Amniotic epithelial cell (primary cell): ENCODE data around the gene PCSK1.

ENCODE experiments used
- DNase-seq: peaks from one replicate; pipeline ENCODE4 v3.0.0-alpha.2; 2010; ENCODE audit warnings: low read depth

Gene PCSK1

DNA sequence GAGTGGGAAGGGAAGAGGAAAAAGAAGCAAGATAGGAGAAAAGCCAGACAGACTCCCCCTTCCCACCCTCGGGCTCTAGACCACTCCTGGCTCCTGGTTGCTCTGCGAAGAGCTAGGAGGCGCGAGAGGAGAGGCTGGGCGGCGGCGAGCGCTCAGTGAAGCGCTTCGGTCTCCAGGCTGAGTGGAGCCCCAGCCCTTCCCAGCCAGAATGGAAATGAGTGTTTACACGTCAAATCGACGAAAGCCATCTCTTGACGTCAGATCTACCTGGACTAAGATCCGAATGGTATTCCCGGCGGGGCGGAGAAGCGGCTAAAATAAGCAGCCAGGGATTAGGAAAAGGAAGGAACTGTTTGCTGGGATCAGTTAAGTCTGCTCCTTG is at the start of gene PCSK1:
Gene PCSK1, minus strand, starts transcription at position 183 of the 382 bp plus-strand sequence. CDS start 206 bp downstream, outside the sequence.
- DNase-seq: no peak

DNA sequence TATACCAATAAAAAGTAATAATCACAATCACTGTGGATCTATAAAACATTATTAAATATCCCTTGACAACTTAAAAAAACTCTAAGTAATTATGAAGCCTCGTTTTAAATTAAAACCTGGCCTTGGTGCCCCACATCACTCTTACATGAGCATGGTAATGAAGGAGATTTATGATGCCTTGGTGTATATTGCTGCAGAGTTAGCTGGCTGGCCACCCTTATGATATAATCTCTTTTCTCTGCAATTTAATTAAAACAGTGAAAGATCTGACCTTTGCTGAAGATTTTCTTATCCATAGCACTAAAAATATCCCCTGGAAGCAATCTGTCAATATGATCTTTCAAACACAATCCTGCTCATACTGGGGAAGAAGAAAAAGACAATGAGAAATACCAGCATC is 48.8 kb upstream of the PCSK1 start:
- no peak for DNase-seq

DNA sequence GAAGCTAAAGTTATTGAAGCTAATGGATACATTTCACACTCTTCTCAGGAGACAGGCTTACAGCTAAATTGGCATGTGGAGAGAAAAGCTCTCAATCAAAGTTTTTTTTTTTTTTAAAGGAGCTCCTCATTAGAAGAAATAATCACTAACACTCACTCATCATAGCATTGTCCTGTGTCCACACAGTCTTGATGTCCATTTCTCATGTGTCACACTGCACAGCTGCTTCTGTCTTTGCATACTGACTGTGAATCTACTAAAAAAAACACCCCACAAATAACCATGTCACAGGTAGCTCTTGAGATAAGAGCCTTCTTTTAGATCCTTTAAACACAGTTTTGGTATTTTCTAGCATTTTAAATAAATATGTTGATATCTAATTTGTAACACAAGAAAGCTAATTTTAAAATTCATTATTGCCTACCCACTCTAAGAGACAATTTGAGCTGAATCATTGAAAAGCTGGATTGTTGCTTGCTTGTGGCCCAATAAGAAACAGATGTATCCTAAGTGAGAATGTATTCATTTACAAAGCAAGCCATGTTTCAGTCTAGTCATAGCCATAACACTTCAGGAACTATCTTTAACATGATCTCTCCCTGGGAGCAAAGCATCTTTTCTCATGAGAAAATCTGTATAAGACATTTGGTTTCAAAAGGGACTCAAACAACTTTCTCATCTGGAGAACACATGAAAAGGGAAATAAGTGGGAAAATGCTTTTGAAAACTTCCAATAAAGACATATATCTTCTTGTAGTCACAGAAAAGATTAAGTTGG is 48.1 kb upstream of the PCSK1 start:
- no peak for DNase-seq

DNA sequence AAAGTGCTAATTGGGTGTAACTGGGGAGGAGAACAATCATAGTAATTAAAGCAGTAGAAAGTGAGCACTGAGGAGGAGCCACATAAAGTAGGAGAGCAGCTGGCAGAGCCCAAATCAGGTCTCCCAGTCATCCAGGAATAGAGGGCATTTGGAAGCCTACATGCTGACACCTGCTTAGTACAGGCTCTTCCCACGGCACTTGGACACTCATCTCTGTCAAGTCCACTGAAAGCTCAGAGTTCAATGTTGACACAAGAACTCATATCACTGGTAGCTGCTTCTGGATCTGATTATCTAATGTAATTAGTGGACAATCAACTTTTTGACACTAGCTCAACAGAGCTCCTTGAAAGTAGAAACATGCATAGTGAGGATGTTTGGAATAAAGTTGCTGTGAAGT is 45.9 kb upstream of the PCSK1 start:
- no peak for DNase-seq

DNA sequence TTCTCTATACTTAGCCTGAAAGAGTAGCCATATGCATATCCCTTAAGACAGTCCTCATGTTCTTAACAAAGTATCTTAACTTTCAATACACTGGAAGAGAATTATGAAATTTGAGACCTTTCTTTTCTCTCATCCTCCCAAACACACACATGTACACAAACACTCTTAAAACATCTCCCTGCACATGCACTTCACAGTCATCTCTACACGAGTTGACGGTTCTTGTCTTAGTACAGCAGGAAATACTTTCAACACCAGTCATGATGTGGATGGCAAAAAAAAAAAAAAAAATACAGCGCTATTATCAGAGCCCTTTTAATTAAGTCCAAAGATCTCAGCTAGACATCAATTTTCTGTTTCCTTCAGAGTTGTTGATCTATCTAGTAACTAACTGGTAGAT is 43.6 kb upstream of the PCSK1 start:
- DNase-seq: peak; percentile 39

DNA sequence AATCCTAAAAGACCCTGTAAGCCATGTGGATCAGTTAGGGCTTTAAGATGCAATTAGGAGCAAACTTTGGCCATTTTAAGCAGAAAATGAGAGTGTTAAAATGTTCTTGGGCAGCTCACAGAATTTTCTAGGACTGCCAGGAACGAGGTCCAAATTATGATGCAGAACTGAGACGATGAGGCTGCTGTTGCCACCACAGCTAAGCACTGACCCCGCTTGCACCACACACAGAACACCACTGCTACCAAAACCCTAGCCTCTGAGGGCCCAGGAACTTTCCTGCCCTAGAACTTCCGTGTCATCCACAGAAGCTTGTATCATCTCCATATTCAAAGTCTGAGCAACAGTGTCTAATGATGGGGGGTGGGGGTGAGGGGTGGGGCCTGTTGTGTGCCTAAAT is 41.0 kb upstream of the PCSK1 start:
- DNase-seq: no peak

DNA sequence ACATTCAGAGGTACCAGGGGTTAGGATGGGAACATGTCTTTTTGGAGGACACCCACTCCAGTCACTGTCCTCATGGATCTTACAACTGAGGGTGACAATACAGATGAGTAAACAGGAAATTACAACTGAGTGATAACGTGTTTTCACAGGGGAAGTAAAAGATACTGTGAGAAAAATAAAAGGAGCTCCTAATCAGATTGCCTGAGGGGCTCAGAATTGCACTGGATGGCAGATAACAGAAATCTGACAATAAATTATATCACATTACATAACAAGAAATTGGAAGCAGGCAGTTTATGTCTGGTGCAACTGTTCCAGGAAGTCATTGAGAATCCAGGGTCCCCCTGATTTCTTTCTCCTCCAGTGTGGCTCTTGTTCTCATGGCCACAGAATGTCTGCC is 40.1 kb upstream of the PCSK1 start:
- DNase-seq: no peak

DNA sequence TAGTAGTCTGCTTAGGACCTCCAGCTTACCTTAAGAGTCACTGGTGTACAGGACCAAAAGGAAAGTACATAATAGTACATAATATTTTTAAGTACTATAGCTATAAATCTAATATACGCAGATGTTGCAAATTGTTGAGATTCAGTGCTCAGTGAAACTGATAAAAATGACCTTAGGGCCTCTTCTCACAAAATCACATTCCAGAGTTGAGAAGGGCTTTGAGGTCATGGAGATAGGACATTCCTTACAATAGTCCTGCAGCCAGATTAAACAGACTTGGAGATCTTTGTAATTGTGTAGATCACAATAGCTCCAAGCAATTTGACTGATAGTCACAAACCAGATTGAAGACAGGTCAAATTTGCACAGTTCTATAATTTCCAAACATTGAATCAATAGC is 37.7 kb upstream of the PCSK1 start:
- DNase-seq: no peak

DNA sequence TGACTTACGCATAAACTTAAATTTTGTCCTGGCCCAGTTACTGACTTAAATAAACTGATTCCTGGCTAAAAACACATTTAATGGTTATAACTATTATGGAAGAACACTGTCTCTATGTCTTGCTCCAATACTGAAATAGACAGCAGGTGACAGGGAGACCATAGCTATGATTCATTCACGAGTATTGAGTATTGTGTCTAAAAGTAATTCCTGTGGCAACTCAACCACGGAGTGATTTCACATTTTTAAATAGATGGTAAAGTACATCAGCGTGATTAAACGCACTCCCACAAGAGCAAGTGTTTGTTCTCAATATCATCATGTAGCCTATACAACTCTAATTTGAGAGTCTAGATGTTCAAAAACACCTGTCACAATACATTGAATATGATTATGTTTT is 35.9 kb upstream of the PCSK1 start:
- DNase-seq: no peak

DNA sequence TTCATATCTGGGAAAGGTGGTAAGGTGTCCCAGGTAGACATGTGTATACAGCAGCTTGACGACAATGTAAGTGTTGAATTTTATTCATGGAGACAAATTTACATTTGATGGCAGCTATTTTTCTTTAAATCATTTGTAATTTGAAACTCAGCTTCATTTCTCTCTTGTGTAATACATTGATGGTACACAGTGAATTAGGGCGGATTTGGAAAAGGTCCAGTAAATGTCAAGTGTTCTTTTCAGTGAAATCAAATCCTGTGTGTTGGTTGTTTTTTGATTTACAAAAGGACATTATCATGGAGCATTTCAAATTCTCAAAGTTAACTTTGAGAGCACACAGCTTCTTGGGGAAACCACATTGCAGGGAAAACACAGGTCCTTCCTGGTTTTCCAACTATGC is 30.0 kb upstream of the PCSK1 start:
- no peak for DNase-seq

DNA sequence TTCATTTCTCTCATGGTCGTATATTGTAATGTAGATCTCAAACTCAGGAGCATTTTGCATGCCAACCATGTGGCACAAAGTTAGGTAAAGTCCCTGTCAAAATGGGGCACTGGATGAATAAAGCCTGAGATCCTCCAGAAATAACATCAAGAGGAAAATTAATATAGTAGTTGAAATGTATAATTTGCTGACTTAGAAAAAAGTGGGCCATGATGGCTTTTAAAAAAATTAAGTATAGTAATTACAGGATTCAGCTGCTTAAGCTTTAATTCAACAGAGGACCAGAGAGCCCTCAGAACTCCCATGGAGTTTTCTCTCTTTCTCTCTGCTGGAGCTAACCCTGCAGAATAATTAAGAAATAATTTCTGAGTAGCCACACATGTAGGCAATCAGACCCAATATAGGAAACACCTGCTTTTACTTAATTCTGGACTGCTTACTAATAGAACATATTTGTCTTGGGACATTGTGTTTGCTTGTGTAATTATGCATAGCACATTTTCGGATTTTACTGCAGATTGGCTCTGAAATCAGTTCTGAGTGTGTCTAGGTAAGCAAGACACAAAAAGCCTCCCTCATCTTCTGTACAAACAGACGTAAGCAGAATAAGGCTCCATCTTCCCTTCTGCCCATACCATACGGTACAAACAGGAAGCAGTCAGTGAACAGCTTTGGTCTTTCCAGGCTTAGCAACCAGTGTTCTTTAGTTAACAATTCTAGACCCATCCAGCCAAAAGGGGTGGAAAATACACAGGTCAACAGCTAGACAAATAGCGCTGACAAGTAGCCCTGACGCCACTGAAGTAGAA is 26.5 kb upstream of the PCSK1 start:
- no peak for DNase-seq

DNA sequence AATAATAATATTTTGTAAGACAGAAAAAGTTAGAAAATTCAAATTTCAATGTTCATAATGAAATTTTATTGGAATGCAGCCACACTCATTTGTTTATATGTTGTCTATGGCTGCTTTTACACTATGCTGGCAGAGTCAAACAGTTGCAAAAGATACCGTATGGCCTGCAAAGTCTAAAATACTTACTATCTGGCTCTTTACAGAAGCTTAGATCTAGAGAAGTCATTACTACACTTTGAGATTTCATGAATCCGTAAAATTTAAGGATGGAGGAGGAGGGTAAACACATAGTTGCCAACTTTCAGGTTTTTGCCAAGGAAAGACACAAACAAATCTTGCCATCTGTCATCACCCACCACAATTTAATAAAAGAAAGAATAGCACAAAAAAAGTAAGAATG is 25.1 kb upstream of the PCSK1 start:
- no peak for DNase-seq

DNA sequence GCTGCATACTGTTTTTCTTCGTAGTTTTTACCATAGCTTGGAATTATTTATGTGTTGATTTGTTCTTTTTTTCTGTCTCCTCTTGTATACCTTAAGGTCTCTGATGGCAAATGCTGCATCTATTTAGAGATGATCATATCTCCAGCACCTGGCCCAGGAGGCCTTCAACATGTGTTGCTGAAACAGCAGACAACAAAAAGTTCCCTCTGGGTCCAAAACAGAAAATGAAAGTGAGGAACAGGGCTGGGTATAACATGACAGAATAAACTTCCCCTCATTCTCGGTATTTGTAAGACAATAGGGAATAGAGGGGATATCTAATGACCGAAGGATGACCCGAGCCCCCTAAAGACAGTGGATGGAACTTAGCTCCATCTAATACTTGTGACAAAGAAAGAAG is 22.7 kb upstream of the PCSK1 start:
- DNase-seq: no peak

DNA sequence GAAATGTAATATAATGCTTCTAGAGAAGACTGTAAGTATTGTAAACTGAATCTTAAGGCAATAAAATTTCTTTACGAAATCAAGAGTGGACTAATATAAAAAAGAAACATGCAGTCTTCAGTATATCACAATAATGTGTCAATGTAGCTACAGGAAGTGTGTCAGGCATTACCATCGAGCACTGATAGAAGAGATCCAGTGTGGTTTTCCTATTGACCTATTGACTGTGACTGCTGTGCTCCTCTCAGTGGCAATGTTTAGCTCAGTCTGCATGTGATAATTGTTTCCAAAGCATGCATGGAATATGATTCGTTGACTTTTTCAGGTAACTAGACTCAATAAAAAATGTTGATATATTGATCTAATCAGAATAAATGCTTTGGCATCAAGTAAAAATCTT is 20.3 kb upstream of the PCSK1 start:
- DNase-seq: no peak

DNA sequence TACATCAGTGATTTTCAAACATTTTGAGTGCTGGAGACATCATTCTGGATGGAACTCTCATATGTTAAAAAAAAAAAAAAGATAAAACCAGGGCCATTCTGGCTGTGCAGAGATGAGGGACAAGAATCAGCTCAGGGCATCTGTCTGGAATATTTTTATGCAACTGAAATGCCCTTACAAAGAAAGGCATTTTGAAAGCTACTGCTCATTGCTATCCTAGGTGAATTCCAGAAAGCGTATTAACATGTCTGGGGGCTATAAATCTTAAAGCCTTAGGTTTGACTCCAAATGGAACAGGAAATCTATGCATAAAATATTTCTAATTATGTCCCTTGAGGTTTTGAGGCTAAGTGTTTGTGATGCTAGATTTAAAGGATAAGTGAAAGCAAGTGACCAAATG is 14.9 kb upstream of the PCSK1 start:
- no peak for DNase-seq

DNA sequence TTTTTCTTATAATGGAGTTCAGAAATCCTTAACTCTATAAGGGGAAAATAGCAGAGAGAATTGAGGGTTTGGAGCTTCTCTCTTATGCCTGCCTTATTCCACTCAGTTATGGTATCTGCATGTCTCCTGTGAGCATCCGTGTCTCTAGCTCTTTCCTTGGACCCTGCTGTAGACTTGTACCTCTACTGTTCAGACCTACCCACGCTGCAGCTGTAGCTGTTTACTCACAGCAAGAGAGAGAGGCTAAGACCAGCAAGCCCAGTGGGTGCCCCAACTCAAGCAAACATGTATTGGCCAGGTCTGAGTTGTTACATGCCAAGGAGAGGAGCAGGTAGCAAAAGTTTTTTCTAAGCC is 7.1 kb upstream of the PCSK1 start:
- no peak for DNase-seq

DNA sequence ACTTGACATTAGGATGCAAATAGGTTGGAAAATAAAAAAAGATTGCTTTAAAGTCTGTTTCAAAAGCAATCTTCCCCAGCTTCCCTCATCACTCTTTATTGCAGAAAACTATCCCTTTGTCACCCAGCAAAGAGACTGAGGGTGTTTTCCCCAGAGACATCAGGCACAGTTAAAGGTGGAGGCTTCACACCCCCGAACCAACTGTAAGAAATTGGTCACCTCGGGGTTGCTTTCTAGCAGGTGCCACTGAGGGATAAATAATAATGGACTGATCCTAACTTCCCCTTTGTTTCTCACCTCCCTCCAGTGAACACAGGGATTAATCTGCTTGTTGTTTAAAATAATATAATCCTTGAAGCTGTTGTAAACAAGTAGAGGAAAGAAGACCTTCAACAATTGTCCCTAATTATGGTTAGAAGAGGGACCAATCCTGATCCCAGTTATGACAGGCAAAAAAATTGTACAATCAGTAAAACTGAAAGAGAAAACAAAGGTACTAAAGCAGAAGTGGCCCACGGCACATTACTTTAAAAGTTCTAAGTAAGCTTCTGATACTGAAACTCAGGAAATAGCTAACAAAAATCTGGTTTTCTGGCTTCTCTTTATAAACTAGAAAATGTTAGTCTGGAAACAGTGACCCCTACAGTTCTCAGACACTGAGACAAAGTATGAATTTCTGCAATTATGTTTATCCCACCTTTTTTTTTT is 6.6 kb upstream of the PCSK1 start:
- DNase-seq: no peak

DNA sequence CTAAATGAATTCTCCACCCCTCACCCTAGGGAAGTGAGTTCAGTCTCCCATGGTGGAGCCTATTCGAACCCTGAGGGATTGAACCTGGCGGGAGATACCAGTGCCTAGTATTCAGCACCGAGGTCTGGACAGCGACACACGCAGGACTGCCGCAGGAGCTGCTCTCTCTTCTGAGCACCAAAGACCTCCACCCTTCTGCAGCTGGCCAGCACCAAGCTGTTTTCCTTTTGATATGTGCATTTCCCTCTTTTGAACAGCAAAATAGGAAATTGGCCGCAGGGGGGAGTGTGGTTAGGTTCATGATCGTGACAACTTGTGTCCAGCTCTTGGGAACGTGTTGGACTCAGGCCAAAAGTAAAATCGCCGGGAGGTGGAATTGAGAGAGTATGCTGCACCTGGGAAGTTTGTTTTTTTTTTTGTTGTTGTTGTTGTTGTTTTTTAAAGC is 1.2 kb upstream of the PCSK1 start:
- DNase-seq: peak; percentile 74

DNA sequence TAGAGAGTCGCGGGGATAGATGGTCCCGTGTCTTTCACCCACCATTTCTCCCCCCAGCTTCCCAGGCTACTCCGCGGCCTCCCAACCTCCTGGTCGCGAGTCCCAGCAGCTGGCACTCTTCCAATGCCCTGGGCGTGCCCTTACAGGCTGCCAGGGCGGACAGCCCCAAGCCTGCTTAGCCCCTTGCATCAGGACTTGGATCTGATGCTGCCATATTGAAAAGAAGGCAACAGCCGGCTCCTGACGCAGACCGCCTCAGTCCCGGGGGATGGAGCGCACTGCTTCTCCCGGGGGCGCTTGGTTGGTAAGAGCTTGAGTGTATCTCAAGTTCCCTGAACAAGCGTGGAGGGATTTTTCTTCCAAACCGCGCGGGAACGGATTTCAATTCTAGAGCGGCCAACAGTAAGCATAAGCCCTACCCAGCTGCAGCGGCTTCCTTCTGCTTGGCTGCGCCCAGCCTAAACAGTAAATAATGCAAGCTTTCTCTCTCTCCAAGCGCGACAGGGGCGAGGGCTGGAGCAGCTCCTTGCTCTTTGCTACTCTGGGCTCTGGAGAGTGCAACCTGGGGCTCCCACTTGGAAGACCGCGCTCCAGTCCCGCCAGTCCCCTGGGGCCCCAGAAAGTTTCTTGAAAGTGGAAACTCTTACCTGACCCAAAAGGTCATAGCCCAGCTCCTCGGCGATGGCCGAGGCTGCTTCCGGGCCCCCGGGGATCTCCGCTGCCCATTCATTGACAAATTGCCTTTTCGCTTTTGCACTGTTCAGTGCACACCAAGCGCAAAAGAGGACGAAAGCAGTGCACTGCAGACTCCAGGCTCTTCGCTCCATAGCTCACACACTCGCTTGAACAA is 607 bp downstream of the PCSK1 start:
- DNase-seq: no peak

DNA sequence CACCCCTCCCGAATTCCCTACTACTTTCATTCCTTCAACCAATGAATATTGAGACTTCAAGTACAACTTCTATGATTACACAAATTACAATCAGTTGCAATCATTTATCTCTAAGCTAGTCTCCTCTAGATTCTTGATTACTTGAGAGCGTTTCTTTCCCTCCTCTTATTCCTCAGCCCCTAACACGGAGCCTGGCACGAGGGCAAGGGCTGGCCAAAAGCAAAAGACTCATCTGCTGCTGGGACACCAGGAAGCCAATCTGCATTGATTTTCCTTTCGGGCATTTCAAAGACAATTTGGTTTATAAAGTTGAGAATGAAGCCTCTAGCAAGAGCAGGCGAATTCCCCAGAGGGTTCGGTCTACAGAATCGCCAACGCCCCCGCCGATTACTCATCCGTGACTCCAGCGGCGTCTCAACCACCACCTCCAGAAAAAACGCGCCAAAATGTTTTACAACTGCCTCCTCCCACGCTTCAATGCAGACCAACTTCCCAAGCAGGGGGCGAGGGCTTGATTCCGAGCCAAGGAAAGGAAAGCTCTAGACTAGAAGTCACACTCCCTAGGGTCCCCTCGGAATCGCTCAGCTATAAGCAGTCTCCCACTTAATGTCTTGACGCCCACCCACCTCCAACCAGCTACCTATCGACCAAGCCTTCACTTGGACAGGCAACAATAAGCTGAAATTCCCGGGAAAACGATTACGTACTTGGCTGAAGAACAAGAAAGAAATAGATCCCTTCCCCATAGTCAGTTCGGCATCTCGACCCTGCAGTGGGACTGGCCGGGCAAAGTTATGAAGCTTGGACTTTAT is 1.5 kb downstream of the PCSK1 start:
- no peak for DNase-seq

DNA sequence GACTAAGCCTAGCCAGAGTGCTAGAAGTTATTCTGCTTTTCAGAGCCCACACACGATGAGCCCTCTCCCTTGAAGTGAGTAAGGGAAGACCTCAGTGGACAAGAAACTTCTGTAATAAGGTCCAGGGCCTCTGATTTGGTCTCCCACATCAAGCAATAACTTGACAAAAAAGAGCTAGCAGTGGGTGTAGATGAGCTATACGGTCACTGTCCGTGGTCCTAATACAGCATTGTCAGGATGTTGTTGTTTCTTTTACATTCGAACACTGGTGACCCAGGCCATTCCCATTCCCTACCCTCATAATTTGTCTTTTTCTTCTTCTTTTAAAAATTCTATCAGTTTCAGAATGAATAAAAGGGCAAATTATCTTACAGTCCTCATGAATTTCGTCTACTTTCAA is 5.2 kb downstream of the PCSK1 start:
- peak; percentile 35 for DNase-seq
